OCI-LY7 (cell line): Measurements from ENCODE around the gene STK10.

Experiments used
- EZH2phosphoT487 ChIP-seq: fragments of 200-600 bp; sonication (generic); IDR thresholded peaks from 2 replicates; pipeline ENCODE4 v1.6.1; 2018; ENCODE audit warnings: low read depth, borderline replicate concordance, mild to moderate bottlenecking, mixed run types, antibody characterized with exemption, low read length, moderate library complexity, mixed read lengths
- TF ChIP-seq, protein P1 (sequence below): fragments of 200-600 bp; sonication (generic); conservative IDR thresholded peaks from 2 replicates; pipeline ENCODE4 v1.5.1; 2014; ENCODE audit warnings: mild to moderate bottlenecking, antibody characterized with exemption, low read length, moderate library complexity, mixed read lengths

DNA sequence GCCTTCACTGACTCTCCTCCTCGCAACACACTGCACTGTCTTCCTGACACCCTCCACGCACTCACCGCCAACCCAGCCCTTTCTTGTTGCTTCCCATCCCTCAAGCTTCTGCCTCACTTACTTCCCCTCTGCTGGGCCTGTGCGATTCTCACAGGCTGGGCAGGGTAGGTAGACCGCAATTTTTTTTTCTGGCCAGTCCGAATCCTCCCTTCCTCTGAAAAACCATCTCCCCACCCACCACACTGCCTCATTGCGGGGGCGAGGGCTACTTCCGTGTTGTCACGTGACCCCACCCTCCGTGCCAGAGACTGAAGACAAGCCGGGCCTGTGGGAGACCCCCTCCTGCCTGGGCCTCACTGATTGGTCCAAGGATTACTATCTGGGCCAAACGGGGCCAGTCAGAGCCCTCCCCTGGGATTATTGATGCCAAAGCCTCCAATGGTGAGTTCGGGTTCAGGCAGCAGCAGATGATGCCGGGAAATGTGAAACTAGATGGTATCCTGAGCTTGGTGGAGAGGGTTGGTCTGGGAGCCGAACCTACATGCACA, 73.1 kb downstream of the STK10 start:
- TF ChIP-seq, protein P1, sequence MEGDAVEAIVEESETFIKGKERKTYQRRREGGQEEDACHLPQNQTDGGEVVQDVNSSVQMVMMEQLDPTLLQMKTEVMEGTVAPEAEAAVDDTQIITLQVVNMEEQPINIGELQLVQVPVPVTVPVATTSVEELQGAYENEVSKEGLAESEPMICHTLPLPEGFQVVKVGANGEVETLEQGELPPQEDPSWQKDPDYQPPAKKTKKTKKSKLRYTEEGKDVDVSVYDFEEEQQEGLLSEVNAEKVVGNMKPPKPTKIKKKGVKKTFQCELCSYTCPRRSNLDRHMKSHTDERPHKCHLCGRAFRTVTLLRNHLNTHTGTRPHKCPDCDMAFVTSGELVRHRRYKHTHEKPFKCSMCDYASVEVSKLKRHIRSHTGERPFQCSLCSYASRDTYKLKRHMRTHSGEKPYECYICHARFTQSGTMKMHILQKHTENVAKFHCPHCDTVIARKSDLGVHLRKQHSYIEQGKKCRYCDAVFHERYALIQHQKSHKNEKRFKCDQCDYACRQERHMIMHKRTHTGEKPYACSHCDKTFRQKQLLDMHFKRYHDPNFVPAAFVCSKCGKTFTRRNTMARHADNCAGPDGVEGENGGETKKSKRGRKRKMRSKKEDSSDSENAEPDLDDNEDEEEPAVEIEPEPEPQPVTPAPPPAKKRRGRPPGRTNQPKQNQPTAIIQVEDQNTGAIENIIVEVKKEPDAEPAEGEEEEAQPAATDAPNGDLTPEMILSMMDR: no peak
- TF ChIP-seq EZH2phosphoT487: no peak
